Measurements from ENCODE around the gene RPL12.

RPL12 gene

GRCh38 chr9:127403507-127404192, 47.6 kb downstream of the RPL12 start:
- DNase-seq (ENCODE audit: low spot score), result no peak

GRCh38 chr9:127402401-127403090, 48.7 kb downstream of the RPL12 start:
- DNase-seq (ENCODE audit: low spot score), result no peak

GRCh38 chr9:127399736-127400269, 51.4 kb downstream of the RPL12 start:
- no peak for DNase-seq (ENCODE audit: low spot score)

- no peak for DNase-seq (ENCODE audit: low spot score)
Observed at GRCh38 chr9:127398715-127399400, 52.3 kb downstream of the RPL12 start.

GRCh38 chr9:127398275-127398647, 52.9 kb downstream of the RPL12 start:
- no peak for DNase-seq (ENCODE audit: low spot score)
